Activated gamma-delta T cell treated with Interleukin-2 at 50 U/mL for 16 hours (primary cell): ENCODE results near the gene PTPN2.
"Not testable (repeated sequence)": the region's sequence is repeated elsewhere in the genome, so short reads cannot be mapped to it uniquely, and the experiment has no call there.

Experiments
- DNase-seq: peaks from one replicate; pipeline ENCODE4 v3.0.0-alpha.2; 2020

The PTPN2 gene

GRCh38 chr18:12890964-12891363, 6.9 kb upstream of the PTPN2 start:
- no peak for DNase-seq

- DNase-seq: no peak
These were observed 2.6 kb upstream of the PTPN2 start for GRCh38 chr18:12886498-12887126.

GRCh38 chr18:12885500-12885899, 1.5 kb upstream of the PTPN2 start:
- DNase-seq: no peak

- DNase-seq: no peak
These were observed 628 bp upstream of the PTPN2 start for GRCh38 chr18:12884406-12885323.

GRCh38 chr18:12883372-12883683, 709 bp downstream of the PTPN2 start:
- DNase-seq: no peak

GRCh38 chr18:12882453-12883371, 1.3 kb downstream of the PTPN2 start:
- DNase-seq: no peak

GRCh38 chr18:12880541-12880910, 3.5 kb downstream of the PTPN2 start:
- DNase-seq: no peak

GRCh38 chr18:12879840-12880540, 4.0 kb downstream of the PTPN2 start:
- no peak for DNase-seq

- DNase-seq: not testable (repeated sequence)
These were observed 9.0 kb downstream of the PTPN2 start for GRCh38 chr18:12874992-12875391.

GRCh38 chr18:12873961-12874567, 10.0 kb downstream of the PTPN2 start:
- DNase-seq: not testable (repeated sequence)

GRCh38 chr18:12872408-12872807, 11.6 kb downstream of the PTPN2 start:
- no peak for DNase-seq

- no peak for DNase-seq
These were observed 15.5 kb downstream of the PTPN2 start for GRCh38 chr18:12868576-12868975.

- DNase-seq: no peak
These were observed 16.5 kb downstream of the PTPN2 start for GRCh38 chr18:12867441-12868123.

GRCh38 chr18:12863687-12864216, 20.3 kb downstream of the PTPN2 start:
- no peak for DNase-seq

- DNase-seq: no peak
These were observed 21.1 kb downstream of the PTPN2 start for GRCh38 chr18:12862874-12863482.

GRCh38 chr18:12862467-12862866, 21.6 kb downstream of the PTPN2 start:
- DNase-seq: no peak

- DNase-seq: no peak
These were observed 22.4 kb downstream of the PTPN2 start for GRCh38 chr18:12861637-12862036.

- no peak for DNase-seq
These were observed 23.5 kb downstream of the PTPN2 start for GRCh38 chr18:12860530-12860929.

- no peak for DNase-seq
These were observed 25.0 kb downstream of the PTPN2 start for GRCh38 chr18:12858991-12859390.

- no peak for DNase-seq
These were observed 26.0 kb downstream of the PTPN2 start for GRCh38 chr18:12857991-12858544.
